CD4-positive, alpha-beta memory T cell (primary cell): Measurements from ENCODE around the gene OXCT2. TPM values are rescaled to one million over a fixed set of nuclear protein-coding genes. Genes with fewer than 3 reads are reported as not detected.
"Not testable (repeated sequence)": the region's sequence is repeated elsewhere in the genome, so short reads cannot be mapped to it uniquely, and the experiment has no call there.

Source experiments
- CTCF ChIA-PET: fragments of 350-600 bp; sonication (Branson Sonifier 250); formaldehyde crosslinking; loops from one replicate; lab custom pipeline; 2021; ENCODE audit warnings: inconsistent platforms; ENCODE audit not compliant: partially characterized antibody; lab: Charles Lee
- POLR2A ChIA-PET: fragments of 350-600 bp; sonication (Branson Sonifier 250); formaldehyde crosslinking; loops from one replicate; lab custom pipeline; 2021; ENCODE audit not compliant: partially characterized antibody; lab: Charles Lee
- DNase-seq, 5 donors: peaks; one replicate each; pipeline versions ENCODE4 v3.0.0 to v3.0.0-alpha.2; 2020 to 2022; ENCODE audit warnings: mixed read lengths in 1 of 5
- H3K27ac ChIP-seq: one replicate; pipeline ENCODE4 v1.7.0; 2013; ENCODE audit warnings: low read depth, low read length
- H3K27me3 ChIP-seq: 2 replicates; pipeline ENCODE4 v1.7.0; 2013; ENCODE audit warnings: mild to moderate bottlenecking, low read length, moderate library complexity; ENCODE audit not compliant: insufficient read depth
- H3K36me3 ChIP-seq: 2 replicates; pipeline ENCODE4 v1.7.0; 2013; ENCODE audit warnings: mild to moderate bottlenecking, low read length, moderate library complexity; ENCODE audit not compliant: insufficient read depth
- H3K4me1 ChIP-seq: 2 replicates; pipeline ENCODE4 v1.7.0; 2013; ENCODE audit warnings: mild to moderate bottlenecking, low read length, moderate library complexity; ENCODE audit not compliant: insufficient read depth
- H3K4me3 ChIP-seq, 2 donors: one replicate each; pipeline ENCODE4 v1.7.0; 2013; ENCODE audit warnings: low read length in 2 of 2, mild to moderate bottlenecking in 1 of 2
- H3K9me3 ChIP-seq, 2 donors: one replicate each; pipeline ENCODE4 v1.7.0; 2013; ENCODE audit warnings: low read length in 2 of 2, control low read depth in 1 of 2; ENCODE audit not compliant: control insufficient read depth in 1 of 2
- H3K27ac Mint-ChIP-seq, 7 donors: one replicate each; pipeline ENCODE4 v1.8.0; 2020 to 2021; ENCODE audit warnings: mixed read lengths in 7 of 7, mild to moderate bottlenecking in 6 of 7, inconsistent platforms in 3 of 7, moderate library complexity in 3 of 7
- H3K27me3 Mint-ChIP-seq, 2 donors: one replicate each; pipeline ENCODE4 v1.8.0; 2020 to 2021; ENCODE audit warnings: mixed read lengths in 2 of 2
- H3K36me3 Mint-ChIP-seq, 2 donors: one replicate each; pipeline ENCODE4 v1.8.0; 2020 to 2021; ENCODE audit warnings: mixed read lengths in 2 of 2, inconsistent platforms in 1 of 2, mild to moderate bottlenecking in 1 of 2
- H3K4me1 Mint-ChIP-seq, 4 donors: one replicate each; pipeline ENCODE4 v1.8.0; 2020 to 2021; ENCODE audit warnings: mixed read lengths in 4 of 4, mild to moderate bottlenecking in 1 of 4
- H3K4me3 Mint-ChIP-seq, 8 donors: one replicate each; pipeline ENCODE4 v1.8.0; 2020 to 2021; ENCODE audit warnings: mixed read lengths in 8 of 8, mild to moderate bottlenecking in 7 of 8, moderate library complexity in 6 of 8, inconsistent platforms in 3 of 8
- H3K9me3 Mint-ChIP-seq, 8 donors: one replicate each; pipeline ENCODE4 v1.8.0; 2020 to 2021; ENCODE audit warnings: mixed read lengths in 8 of 8, mild to moderate bottlenecking in 5 of 8, inconsistent platforms in 3 of 8, moderate library complexity in 1 of 8
- intact Hi-C: fragments of 100-400 bp; cut with micrococcal nuclease; formaldehyde crosslinking; loops from one replicate; pipeline ENCODE4 v1.15.1; 2023
- polyA plus RNA-seq, 2 donors: library from polyadenylated mRNA; unstranded; fragments of 300-500 nt; fragmentation: Illumina TruSeq; gene quantifications; one replicate each; pipeline ENCODE4 v1.2.3, GENCODE V29; 2021
- total RNA-seq, 2 experiments: library from RNA; stranded (reverse); gene quantifications; one replicate each; pipeline ENCODE4 v1.2.3, GENCODE V29; 2021

Gene OXCT2
- total RNA-seq (under 1 TPM in 1 of 2 experiments, not detected in 1; 0.36 TPM), polyA plus RNA-seq (not detected)

DNA sequence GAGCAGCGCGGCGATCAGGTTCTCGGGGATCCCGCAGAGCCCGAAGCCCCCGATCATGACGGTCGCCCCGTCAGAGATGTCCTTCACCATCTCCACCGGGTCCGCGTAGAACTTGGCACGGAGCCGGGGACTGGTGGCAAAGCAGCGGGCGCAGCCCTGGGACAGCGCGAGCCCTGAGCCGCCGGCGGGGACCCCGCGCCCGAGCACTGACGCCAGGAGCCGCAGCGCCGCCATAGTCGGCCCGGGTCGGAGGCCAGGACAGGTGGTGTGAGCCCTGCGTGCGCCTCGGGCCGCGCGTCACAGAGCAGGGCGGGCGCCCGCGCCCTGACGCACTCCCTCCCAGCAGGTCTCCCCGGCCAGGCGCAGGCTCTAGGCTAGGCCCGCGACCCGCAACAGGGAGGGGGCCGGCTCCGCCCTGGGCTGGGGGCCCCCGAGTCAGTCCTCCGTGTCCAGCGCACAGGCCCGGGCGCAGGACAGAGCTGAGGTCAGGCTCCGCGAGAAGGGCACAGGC is at the start of gene OXCT2:
Gene OXCT2 (minus strand): TSS at position 327 of the 511 bp plus-strand sequence. CDS start 93 bp downstream, at position 234.
- H3K27ac ChIP-seq, H3K36me3 Mint-ChIP-seq, H3K27ac Mint-ChIP-seq, H3K4me1 ChIP-seq, intact Hi-C loops, DNase-seq, H3K9me3 ChIP-seq, H3K36me3 ChIP-seq, H3K27me3 Mint-ChIP-seq, CTCF ChIA-PET, H3K9me3 Mint-ChIP-seq, H3K27me3 ChIP-seq, POLR2A ChIA-PET, H3K4me3 ChIP-seq, H3K4me1 Mint-ChIP-seq: not testable (repeated sequence)
- H3K4me3 Mint-ChIP-seq, result peak within 1 kb of the TSS in 4 of 8 donors; percentile 46 to 73 (median 56)

DNA sequence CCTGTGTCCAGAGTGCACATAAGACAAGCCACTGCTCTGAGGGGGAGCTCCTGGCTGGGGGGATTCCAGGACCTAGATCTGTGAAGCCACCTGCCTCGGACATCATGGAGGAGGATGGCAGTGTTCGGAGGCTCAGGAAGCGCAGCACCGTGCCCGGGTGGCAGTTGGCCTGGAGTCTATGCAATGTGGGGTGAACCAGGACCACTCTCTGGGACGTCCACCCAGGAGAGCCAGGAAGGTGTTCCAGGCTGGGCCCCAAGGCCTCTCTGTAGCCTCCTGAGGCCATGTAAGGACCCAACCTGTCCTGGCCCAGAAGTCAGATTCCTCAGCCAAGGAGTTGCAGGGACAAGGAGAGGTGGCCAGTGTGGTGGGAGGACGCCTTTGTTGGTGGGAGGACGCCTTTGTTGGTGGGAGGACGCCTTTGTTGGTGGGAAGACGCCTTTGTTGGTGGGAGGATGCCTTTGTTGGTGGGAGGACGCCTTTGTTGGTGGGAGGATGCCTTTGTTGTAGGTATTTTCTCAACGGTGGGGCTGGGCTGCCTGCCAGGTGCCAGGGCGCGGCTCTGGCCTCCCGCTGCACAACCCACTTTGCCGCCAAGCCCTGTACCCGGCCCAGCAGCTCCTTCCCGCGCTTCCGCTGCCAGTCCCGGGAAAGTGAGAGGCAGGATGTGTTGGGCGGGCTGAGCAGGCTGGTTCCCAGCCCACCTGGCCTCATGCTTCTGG is 48.1 kb upstream of the OXCT2 start:
- no peaks in the 10 kb centered on the region for H3K27me3 ChIP-seq
- no peak for DNase-seq
- ChIA-PET CTCF (interaction anchor here (0.6 to 9.2 kb wide), 6 partner anchors 20 to 207 kb away, joined by 3 to 135 read pairs (median 14); partner anchors contain the start of gene MYCL), POLR2A (interaction anchor here (1.7 kb wide), 1 partner anchor 27 kb away, joined by 11 read pairs; no protein-coding TSS in a partner anchor)
- no peaks in the 10 kb centered on the region for H3K9me3 ChIP-seq
- Mint-ChIP-seq H3K4me1 (peaks cover 2 to 13% (median 9%) of the 10 kb centered on the region in 4 donors), H3K9me3 (no peaks in the 10 kb centered on the region), H3K36me3 (no peaks in the 10 kb centered on the region), H3K27ac (no peak overlapping the region), H3K27me3 (peaks cover 9 to 15% of the 10 kb centered on the region in 2 donors), H3K4me3 (no peak overlapping the region)
- peaks cover 8% of the 10 kb centered on the region for H3K4me1 ChIP-seq
- H3K4me3 ChIP-seq, result no peak overlapping the region
- intact Hi-C loops, result no loop called here
- H3K36me3 ChIP-seq, result no peaks in the 10 kb centered on the region
- H3K27ac ChIP-seq, result no peak overlapping the region

DNA sequence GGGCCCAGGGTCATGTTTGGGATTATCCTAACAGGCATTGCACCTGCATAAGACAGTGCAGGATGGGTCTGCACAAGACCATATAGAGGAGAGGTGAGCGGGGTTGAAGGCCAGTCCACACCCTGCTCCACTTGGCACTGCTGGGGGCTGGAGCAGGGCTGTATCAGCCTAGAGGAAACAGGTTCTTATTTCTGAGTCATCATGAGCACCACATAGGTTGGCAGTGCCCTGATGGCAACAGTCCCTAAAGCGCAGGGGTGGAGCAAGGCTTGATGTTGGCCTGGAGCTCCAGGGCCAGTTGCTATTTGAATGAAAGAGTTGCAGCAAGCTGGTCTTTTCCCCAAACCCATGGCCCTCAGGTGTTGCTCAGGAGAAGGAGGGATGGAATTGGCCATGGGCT is 47.3 kb upstream of the OXCT2 start:
- Mint-ChIP-seq H3K27me3 (peaks cover 9 to 15% of the 10 kb centered on the region in 2 donors), H3K4me3 (no peak overlapping the region), H3K36me3 (no peaks in the 10 kb centered on the region), H3K27ac (peak overlapping the region in 1 of 7 donors; percentile 19), H3K9me3 (no peaks in the 10 kb centered on the region), H3K4me1 (peaks cover 2 to 13% (median 9%) of the 10 kb centered on the region in 4 donors)
- H3K9me3 ChIP-seq, result no peaks in the 10 kb centered on the region
- H3K27ac ChIP-seq, result no peak overlapping the region
- H3K27me3 ChIP-seq, result no peaks in the 10 kb centered on the region
- intact Hi-C loops, result no loop called here
- peaks cover 8% of the 10 kb centered on the region for H3K4me1 ChIP-seq
- CTCF ChIA-PET, result interaction anchor here (0.7 to 9.2 kb wide), 13 partner anchors 16 to 212 kb away, joined by 3 to 135 read pairs (median 5); partner anchors contain the start of genes MYCL and TRIT1
- H3K36me3 ChIP-seq, result no peaks in the 10 kb centered on the region
- no peak overlapping the region for H3K4me3 ChIP-seq
- POLR2A ChIA-PET, result interaction anchor here (1.5 to 3.1 kb wide), 3 partner anchors 27 to 83 kb away, joined by 3 to 21 read pairs (median 11); partner anchors contain the start of gene MYCL
- no peak for DNase-seq

DNA sequence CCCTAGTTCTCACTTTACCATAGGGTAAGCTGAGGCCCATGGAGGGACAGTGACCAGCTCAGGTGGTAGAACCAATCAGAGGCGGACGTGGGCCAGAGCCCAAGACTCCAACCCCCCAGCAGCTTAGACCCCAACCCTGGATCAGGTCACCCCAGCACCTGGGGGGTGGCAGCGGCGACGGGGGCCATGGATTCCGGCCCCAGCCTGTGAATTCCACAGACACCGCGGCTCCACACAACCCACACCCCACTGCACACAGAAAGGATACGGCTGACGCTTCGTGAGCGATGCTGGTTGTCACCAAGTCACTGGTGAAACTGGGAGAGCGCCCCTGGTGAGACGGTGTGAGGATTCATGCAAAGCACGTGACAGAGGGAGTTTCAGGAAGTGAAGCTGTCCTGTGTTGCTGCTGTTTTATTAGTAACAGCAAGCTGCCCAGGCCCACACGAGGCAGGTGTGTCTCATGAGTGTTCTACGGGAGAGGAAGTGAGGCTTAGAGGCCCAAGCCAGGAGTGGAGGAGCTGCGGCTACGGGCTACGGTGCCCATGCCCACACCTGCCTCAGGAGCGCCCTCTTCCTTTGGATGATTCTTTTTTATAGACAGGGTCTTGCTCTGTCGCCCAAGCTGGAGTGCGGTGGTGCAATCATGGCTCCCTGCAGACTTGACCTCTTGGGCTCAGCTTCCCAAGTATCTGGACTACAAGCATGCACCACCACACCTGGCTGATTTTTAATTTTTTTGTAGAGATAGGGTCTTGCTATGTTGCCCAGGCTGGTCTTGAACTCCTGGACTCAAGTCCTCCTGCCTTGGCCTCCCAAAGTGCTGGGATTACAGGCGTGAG is 46.2 kb upstream of the OXCT2 start:
- Mint-ChIP-seq H3K27ac (peak overlapping the region; percentile 69 to 96 (median 93)), H3K4me3 (peak overlapping the region; percentile 38 to 91 (median 83)), H3K4me1 (peaks cover 2 to 13% (median 9%) of the 10 kb centered on the region in 4 donors), H3K27me3 (peaks cover 9 to 16% of the 10 kb centered on the region in 2 donors)
- Histone ChIP-seq H3K4me3 (peak overlapping the region in 1 of 2 donors; percentile 36), H3K27ac (peak overlapping the region; percentile 11)
- not testable (repeated sequence) for H3K36me3 ChIP-seq, H3K4me1 ChIP-seq, H3K27me3 ChIP-seq, H3K36me3 Mint-ChIP-seq, H3K9me3 ChIP-seq, H3K9me3 Mint-ChIP-seq
- ChIA-PET POLR2A (interaction anchor here (0.7 to 3.1 kb wide), 6 partner anchors 29 to 222 kb away, joined by 3 to 21 read pairs (median 3); partner anchors contain the start of genes MYCL and TRIT1), CTCF (interaction anchor here (0.6 to 9.2 kb wide), 28 partner anchors 10 to 283 kb away, joined by 3 to 135 read pairs (median 4); partner anchors contain the start of genes MYCL and TRIT1)
- DNase-seq, result peak; percentile 52 to 88 (median 76)
- intact Hi-C loops, result loop anchor here (1.0 to 2.0 kb wide), 4 partner anchors 28 to 215 kb away; partner anchors contain the start of gene TRIT1

DNA sequence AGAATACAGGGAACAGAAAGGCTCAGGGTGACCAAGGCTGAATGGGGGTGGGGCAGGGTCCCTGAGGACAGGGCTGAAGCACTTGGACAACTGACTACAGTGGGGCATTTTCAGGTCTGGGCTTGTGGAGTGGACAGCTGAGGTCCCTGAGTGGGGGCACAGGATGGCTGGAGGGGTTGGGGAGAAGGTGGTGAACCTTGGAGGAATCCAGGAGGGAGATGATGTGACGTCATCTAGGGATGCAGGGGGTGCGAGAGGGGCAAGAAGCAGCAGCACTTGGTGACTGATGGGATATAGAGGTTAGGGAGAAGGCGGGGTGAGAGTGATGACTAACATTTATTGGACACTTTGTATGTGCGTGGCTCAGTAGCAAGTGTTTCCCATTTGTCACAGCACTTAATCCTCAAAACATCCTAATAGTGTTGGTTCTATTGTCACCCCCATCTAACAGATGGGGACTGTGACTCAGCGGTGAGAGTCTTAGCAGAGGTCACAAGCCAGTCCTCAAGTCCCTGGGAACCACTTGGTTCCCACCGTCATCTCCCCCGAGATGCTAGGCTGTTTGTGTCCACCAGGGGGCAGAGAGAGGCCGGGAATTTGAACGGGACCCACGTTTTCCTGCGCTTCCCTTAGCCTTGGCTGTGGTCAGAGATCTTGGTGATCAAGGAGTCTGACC is 45.4 kb upstream of the OXCT2 start:
- intact Hi-C loops, result loop anchor here (1.0 to 2.0 kb wide), 4 partner anchors 29 to 216 kb away; partner anchors contain the start of gene TRIT1
- ChIA-PET CTCF (interaction anchor here (0.6 to 9.2 kb wide), 26 partner anchors 11 to 222 kb away, joined by 3 to 135 read pairs (median 6); partner anchors contain the start of gene MYCL), POLR2A (interaction anchor here (1.1 to 3.1 kb wide), 2 partner anchors 67 to 85 kb away, joined by 3 to 21 read pairs; partner anchors contain the start of genes MYCL and TRIT1)
- Histone ChIP-seq H3K4me3 (peak overlapping the region in 1 of 2 donors; percentile 36), H3K27me3 (no peaks in the 10 kb centered on the region), H3K4me1 (peaks cover 8% of the 10 kb centered on the region), H3K27ac (no peak overlapping the region), H3K36me3 (no peaks in the 10 kb centered on the region), H3K9me3 (no peaks in the 10 kb centered on the region)
- Mint-ChIP-seq H3K27ac (peak overlapping the region in 4 of 7 donors; percentile 19 to 93 (median 64)), H3K27me3 (peaks cover 9 to 16% of the 10 kb centered on the region in 2 donors), H3K9me3 (no peaks in the 10 kb centered on the region), H3K4me1 (peaks cover 2 to 13% (median 9%) of the 10 kb centered on the region in 4 donors), H3K4me3 (peak overlapping the region; percentile 53 to 91 (median 83)), H3K36me3 (no peaks in the 10 kb centered on the region)
- DNase-seq, result peak; percentile 25 to 64 (median 51)

DNA sequence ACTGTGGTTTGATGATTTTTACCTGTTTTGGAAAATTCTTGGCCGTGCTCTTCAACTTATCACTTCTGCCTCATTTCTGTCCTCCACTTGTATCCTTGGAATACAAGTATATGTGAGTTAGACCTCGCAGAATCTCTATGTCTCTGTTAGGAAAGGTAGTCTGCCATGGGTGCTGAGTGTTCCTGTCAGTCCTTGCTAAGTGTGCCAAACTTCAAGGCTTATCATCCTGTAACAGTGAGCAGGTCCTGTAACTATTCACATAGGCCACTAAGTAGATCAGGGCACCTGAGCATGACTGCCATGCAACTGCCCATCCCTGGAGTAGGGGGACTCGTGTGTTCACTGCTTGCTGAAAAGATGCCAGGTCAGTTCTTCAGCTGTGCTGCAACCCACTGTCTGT is 41.8 kb upstream of the OXCT2 start:
- Mint-ChIP-seq H3K4me1 (peaks cover 2 to 13% (median 9%) of the 10 kb centered on the region in 4 donors), H3K4me3 (no peak overlapping the region), H3K27me3 (peaks cover 2 to 10% of the 10 kb centered on the region in 2 donors), H3K36me3 (peaks cover 0 to 4% of the 10 kb centered on the region in 2 donors), H3K27ac (no peak overlapping the region), H3K9me3 (no peaks in the 10 kb centered on the region)
- no peaks in the 10 kb centered on the region for H3K27me3 ChIP-seq
- no peak overlapping the region for H3K4me3 ChIP-seq
- CTCF ChIA-PET, result interaction anchor here (3.6 kb wide), 1 partner anchor 159 kb away, joined by 45 read pairs; no protein-coding TSS in a partner anchor
- H3K27ac ChIP-seq, result no peak overlapping the region
- DNase-seq, result no peak
- H3K9me3 ChIP-seq, result no peaks in the 10 kb centered on the region
- peaks cover 8% of the 10 kb centered on the region for H3K4me1 ChIP-seq
- POLR2A ChIA-PET, result no interaction called here
- no peaks in the 10 kb centered on the region for H3K36me3 ChIP-seq
- intact Hi-C loops, result no loop called here
